GM21723 (cell line): ENCODE results near the gene RGS10.
"Not testable (repeated sequence)": the region's sequence is repeated elsewhere in the genome, so short reads cannot be mapped to it uniquely, and the experiment has no call there.

ENCODE experiments used
- ATAC-seq: cut with Tn5 transposase; IDR thresholded peaks from one replicate; pipeline ENCODE4 v1.9.1; 2021; ENCODE audit warnings: mild to moderate bottlenecking, moderate library complexity; ENCODE audit not compliant: unreplicated experiment

The RGS10 gene

GRCh38 chr10:119539359-119539825 is 3.1 kb downstream of the RGS10 start:
- ATAC-seq, result no peak

GRCh38 chr10:119538632-119539358 is 3.7 kb downstream of the RGS10 start:
- no peak for ATAC-seq

- ATAC-seq, result no peak
These were observed 4.4 kb downstream of the RGS10 start for GRCh38 chr10:119537953-119538630.

- no peak for ATAC-seq
These were observed 6.0 kb downstream of the RGS10 start for GRCh38 chr10:119536508-119537025.

- ATAC-seq, result no peak
These were observed 6.5 kb downstream of the RGS10 start for GRCh38 chr10:119535837-119536507.

GRCh38 chr10:119535305-119535704 is 7.2 kb downstream of the RGS10 start:
- ATAC-seq, result no peak

GRCh38 chr10:119533473-119533872 is 9.0 kb downstream of the RGS10 start:
- ATAC-seq, result no peak

- ATAC-seq, result not testable (repeated sequence)
These were observed 9.7 kb downstream of the RGS10 start for GRCh38 chr10:119532791-119533190.

- ATAC-seq, result not testable (repeated sequence)
These were observed 10.3 kb downstream of the RGS10 start for GRCh38 chr10:119532251-119532650.

GRCh38 chr10:119531067-119531466 is 11.5 kb downstream of the RGS10 start:
- ATAC-seq, result no peak

GRCh38 chr10:119528663-119529237 is 13.8 kb downstream of the RGS10 start:
- not testable (repeated sequence) for ATAC-seq

GRCh38 chr10:119526621-119527592 is 15.6 kb downstream of the RGS10 start:
- ATAC-seq, result no peak

GRCh38 chr10:119526149-119526548 is 16.4 kb downstream of the RGS10 start:
- ATAC-seq, result no peak

GRCh38 chr10:119525116-119525515 is 17.4 kb downstream of the RGS10 start:
- no peak for ATAC-seq

GRCh38 chr10:119524720-119525070 is 17.8 kb downstream of the RGS10 start:
- no peak for ATAC-seq

GRCh38 chr10:119523895-119524719 is 18.4 kb downstream of the RGS10 start:
- no peak for ATAC-seq

GRCh38 chr10:119522747-119523426 is 19.6 kb downstream of the RGS10 start:
- no peak for ATAC-seq

GRCh38 chr10:119521443-119522204 is 20.9 kb downstream of the RGS10 start:
- no peak for ATAC-seq
